ENCODE results near the gene SORBS2. TPM values are rescaled to one million over a fixed set of nuclear protein-coding genes. Genes with fewer than 3 reads are reported as not detected.

Gene SORBS2
- total RNA-seq, 1 donor from 2014 or later, result 43.2 TPM

DNA sequence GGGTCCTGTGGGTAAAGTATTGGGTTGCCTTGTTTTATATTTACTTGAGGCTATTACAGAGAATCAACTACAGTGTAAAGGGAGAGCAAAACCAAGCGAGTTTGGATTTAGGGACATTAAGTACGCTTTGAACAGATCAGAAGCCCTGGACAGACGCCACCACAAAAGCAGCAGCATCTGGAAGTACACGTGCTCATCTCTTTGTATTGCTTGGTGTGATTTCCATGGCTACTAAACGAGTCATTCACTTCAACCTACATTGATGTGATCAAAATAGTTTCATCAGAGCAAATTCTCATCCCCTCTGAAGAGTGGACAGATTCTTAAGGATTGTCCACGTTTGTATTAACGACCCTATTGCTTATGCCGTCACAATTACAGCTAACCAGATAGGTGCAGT lies 85.1 kb downstream of the SORBS2 start:
- peaks cover 21% of the 10 kb centered on the region for H3K4me1 Mint-ChIP-seq (ENCODE audit: unreplicated experiment)
- no peaks in the 10 kb centered on the region for H3K36me3 Mint-ChIP-seq
- H3K9me3 Mint-ChIP-seq, result peaks cover 5% of the 10 kb centered on the region
- no peak for DNase-seq (ENCODE audit: extremely low spot score, unreplicated experiment)
- no peaks in the 10 kb centered on the region for H3K27me3 Mint-ChIP-seq
- no peak overlapping the region for H3K4me3 Mint-ChIP-seq
- TF ChIP-seq, protein P1, sequence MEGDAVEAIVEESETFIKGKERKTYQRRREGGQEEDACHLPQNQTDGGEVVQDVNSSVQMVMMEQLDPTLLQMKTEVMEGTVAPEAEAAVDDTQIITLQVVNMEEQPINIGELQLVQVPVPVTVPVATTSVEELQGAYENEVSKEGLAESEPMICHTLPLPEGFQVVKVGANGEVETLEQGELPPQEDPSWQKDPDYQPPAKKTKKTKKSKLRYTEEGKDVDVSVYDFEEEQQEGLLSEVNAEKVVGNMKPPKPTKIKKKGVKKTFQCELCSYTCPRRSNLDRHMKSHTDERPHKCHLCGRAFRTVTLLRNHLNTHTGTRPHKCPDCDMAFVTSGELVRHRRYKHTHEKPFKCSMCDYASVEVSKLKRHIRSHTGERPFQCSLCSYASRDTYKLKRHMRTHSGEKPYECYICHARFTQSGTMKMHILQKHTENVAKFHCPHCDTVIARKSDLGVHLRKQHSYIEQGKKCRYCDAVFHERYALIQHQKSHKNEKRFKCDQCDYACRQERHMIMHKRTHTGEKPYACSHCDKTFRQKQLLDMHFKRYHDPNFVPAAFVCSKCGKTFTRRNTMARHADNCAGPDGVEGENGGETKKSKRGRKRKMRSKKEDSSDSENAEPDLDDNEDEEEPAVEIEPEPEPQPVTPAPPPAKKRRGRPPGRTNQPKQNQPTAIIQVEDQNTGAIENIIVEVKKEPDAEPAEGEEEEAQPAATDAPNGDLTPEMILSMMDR (conservative IDR thresholded peaks at IDR 0.05), result no peak
- H3K27ac Mint-ChIP-seq, result peak overlapping the region; percentile 20

DNA sequence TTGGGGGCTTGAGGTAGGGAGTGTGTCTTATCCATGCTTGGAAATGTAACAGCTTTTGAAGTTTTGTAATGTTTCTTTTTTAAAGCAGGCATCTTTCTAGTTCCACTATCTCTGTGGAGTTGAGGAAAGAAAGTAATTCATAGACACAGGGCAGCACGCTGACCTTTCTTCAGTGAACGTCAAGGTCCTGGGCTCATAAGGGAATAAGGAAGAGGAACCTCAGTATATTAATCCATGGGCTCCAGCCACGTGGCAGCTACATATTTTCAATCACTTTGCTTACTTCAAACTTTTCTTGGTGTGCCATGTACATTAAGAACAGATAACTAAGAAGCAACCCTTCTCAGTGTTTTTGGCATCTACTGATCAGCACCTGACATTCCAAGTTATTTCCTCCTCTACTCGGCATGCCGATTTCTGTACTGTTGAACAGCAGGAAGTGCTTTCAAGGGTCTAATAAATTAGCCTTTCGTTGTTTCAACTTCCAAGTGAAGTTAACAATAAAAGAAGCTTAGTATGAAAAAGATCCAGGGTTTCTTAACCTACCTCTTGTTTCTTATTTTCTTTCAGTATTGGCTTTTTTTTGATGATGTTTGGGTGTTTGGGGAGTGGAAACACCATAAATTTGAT lies 88.2 kb downstream of the SORBS2 start:
- Mint-ChIP-seq H3K27me3 (no peaks in the 10 kb centered on the region), H3K4me3 (no peak overlapping the region), H3K4me1 (ENCODE audit: unreplicated experiment) (peaks cover 35% of the 10 kb centered on the region), H3K36me3 (no peaks in the 10 kb centered on the region), H3K27ac (no peak overlapping the region), H3K9me3 (no peaks in the 10 kb centered on the region)
- TF ChIP-seq, protein P1 (conservative IDR thresholded peaks at IDR 0.05), result no peak
- no peak for DNase-seq (ENCODE audit: extremely low spot score, unreplicated experiment)

- peak overlapping the region; percentile 39 for H3K27ac Mint-ChIP-seq
Measured at GRCh38 chr4:185722029-185722316, 90.0 kb downstream of the SORBS2 start.

GRCh38 chr4:185721190-185722028 lies 90.6 kb downstream of the SORBS2 start:
- H3K4me1 Mint-ChIP-seq (ENCODE audit: unreplicated experiment), result peaks cover 48% of the 10 kb centered on the region
- TF ChIP-seq, protein P1 (conservative IDR thresholded peaks at IDR 0.05), result no peak
- H3K27me3 Mint-ChIP-seq, result no peaks in the 10 kb centered on the region
- no peak overlapping the region for H3K4me3 Mint-ChIP-seq
- H3K27ac Mint-ChIP-seq, result peak overlapping the region; percentile 39
- DNase-seq (ENCODE audit: extremely low spot score, unreplicated experiment), result no peak
- no peaks in the 10 kb centered on the region for H3K36me3 Mint-ChIP-seq
- no peaks in the 10 kb centered on the region for H3K9me3 Mint-ChIP-seq

More at GRCh38 chr4:185722029-185722316, 90.0 kb downstream of the SORBS2 start:
- Mint-ChIP-seq H3K27me3 (no peaks in the 10 kb centered on the region), H3K4me3 (no peak overlapping the region), H3K36me3 (no peaks in the 10 kb centered on the region), H3K4me1 (ENCODE audit: unreplicated experiment) (peaks cover 46% of the 10 kb centered on the region), H3K9me3 (no peaks in the 10 kb centered on the region)
- DNase-seq (ENCODE audit: extremely low spot score, unreplicated experiment), result no peak
- TF ChIP-seq, protein P1 (conservative IDR thresholded peaks at IDR 0.05), result no peak

GRCh38 chr4:185719500-185719858 lies 92.5 kb downstream of the SORBS2 start:
- DNase-seq (ENCODE audit: extremely low spot score, unreplicated experiment), result no peak
- TF ChIP-seq, protein P1 (conservative IDR thresholded peaks at IDR 0.05), result no peak
- Mint-ChIP-seq H3K4me3 (no peak overlapping the region), H3K9me3 (no peaks in the 10 kb centered on the region), H3K27ac (no peak overlapping the region), H3K36me3 (no peaks in the 10 kb centered on the region), H3K27me3 (no peaks in the 10 kb centered on the region), H3K4me1 (ENCODE audit: unreplicated experiment) (peaks cover 49% of the 10 kb centered on the region)

Data from type B pancreatic cell (in vitro differentiated cells).